Stimulated activated naive CD8-positive, alpha-beta T cell treated with anti-CD3 and anti-CD28 coated beads, Interleukin-15, Interleukin-2, amounts not matched to agents 100 ng/mL and 50 ng/mL, for 24 hours (primary cell): Measurements from ENCODE around the gene ADIPOR1.
"Not testable (repeated sequence)": the region's sequence is repeated elsewhere in the genome, so short reads cannot be mapped to it uniquely, and the experiment has no call there.

Source experiments
- H3K27ac Mint-ChIP-seq: one replicate; pipeline ENCODE4 v1.8.0; 2021; ENCODE audit warnings: mild to moderate bottlenecking, mixed read lengths
- H3K27me3 Mint-ChIP-seq: one replicate; pipeline ENCODE4 v1.8.0; 2021; ENCODE audit warnings: mixed read lengths
- H3K36me3 Mint-ChIP-seq: one replicate; pipeline ENCODE4 v1.8.0; 2021; ENCODE audit warnings: low read depth, mixed read lengths
- H3K4me1 Mint-ChIP-seq: one replicate; pipeline ENCODE4 v1.8.0; 2021; ENCODE audit warnings: low read depth, mixed read lengths
- H3K4me3 Mint-ChIP-seq: one replicate; pipeline ENCODE4 v1.8.0; 2021; ENCODE audit warnings: mild to moderate bottlenecking, mixed read lengths
- H3K9me3 Mint-ChIP-seq: one replicate; pipeline ENCODE4 v1.8.0; 2021; ENCODE audit warnings: mixed read lengths

ADIPOR1 gene

DNA sequence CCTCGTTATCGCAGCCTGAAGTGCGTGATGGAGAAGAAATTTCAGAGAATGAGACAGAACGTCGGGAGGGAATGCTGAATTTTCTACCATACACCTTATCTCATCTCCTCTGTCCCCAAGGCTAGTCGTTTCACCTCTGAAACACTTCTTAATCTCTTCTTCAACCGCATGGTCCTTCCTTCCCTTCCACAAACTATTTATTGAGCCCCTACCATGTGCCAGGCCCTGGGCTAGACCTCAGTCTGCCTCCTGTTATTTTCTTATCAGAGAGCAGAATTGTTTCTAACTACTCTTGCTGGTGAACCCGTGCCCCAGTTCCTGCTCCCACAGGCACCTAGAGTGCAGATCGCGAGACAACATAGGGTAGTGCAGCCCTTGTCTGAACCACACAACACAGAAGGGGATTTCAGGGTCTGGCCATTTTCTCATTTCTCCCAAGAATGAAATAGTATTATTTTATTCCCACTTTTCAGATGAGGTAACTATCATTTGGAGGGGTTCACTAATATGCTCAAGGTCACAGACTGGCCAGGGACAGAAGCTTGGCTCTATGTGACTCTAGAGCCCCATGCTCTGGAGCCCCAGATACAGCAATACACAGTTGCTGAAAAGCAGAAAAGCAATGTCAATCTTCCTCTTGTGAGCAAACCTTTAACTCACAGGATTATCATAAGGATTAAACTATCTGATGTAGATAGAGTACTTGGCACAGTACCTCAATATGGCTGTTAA, 598 bp upstream of the ADIPOR1 start:
- H3K9me3 Mint-ChIP-seq: no peaks in the 10 kb centered on the region
- peak overlapping the region; percentile 87 for H3K4me3 Mint-ChIP-seq
- H3K27me3 Mint-ChIP-seq: no peaks in the 10 kb centered on the region
- peak overlapping the region; percentile 75 for H3K27ac Mint-ChIP-seq
- peaks cover 34% of the 10 kb centered on the region for H3K4me1 Mint-ChIP-seq
- H3K36me3 Mint-ChIP-seq: peaks cover 6% of the 10 kb centered on the region

DNA sequence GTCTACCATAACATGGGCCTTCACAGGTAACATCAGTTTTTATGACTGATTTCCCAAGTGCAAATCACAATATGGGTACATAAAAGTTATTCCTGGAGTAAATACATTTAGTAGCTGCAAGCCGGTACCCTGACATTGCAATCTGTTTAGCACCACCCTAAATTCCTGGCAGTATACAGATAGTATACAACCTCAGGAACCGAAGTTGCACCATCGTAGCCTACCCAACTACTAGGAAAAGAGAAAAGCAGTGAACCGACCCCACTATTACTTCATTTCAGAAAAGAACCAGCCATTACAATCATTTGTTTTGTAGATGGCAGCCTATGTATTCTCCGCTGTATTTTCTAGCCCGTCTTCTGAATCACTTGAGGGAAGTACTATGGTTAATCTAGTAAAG, 1.1 kb downstream of the ADIPOR1 start:
- H3K27me3 Mint-ChIP-seq: no peaks in the 10 kb centered on the region
- H3K4me3 Mint-ChIP-seq: peak overlapping the region; percentile 87
- H3K36me3 Mint-ChIP-seq: peaks cover 12% of the 10 kb centered on the region
- H3K4me1 Mint-ChIP-seq: peaks cover 47% of the 10 kb centered on the region
- H3K9me3 Mint-ChIP-seq: no peaks in the 10 kb centered on the region
- peak overlapping the region; percentile 17 for H3K27ac Mint-ChIP-seq

DNA sequence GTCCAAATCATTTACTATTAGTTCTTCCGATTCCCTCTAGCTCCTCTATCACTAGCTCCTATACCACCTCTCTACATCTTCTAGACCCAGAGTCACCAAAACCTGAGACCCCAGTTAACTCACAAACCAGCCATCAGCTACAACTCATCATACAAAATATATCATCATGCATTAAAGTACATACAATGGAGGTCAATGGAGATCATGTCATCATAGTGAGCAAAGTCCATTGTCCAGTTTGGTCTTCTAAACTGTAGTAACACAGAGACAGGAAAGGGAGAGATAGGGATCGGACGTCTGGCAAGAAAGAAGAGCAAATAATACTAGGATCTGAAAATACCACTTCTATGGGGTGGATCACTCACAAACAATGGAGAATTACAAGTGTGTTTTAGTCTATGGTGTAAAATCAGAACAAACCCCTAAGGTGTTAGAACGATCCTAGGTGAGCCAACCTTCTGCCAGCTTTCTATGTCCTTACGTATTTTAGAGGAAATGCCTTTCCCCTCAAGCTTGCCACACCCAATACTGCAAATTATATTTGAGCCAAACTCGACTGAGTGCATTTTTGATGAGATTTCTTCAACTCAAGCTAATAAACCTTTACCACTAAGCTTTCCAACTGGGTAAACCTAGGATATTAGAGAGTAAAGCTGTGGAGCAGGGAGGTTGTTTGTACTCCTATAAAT, 3.9 kb downstream of the ADIPOR1 start:
- Mint-ChIP-seq H3K27ac (no peak overlapping the region), H3K4me3 (no peak overlapping the region), H3K4me1 (peaks cover 52% of the 10 kb centered on the region), H3K27me3 (no peaks in the 10 kb centered on the region), H3K36me3 (peaks cover 24% of the 10 kb centered on the region), H3K9me3 (no peaks in the 10 kb centered on the region)

DNA sequence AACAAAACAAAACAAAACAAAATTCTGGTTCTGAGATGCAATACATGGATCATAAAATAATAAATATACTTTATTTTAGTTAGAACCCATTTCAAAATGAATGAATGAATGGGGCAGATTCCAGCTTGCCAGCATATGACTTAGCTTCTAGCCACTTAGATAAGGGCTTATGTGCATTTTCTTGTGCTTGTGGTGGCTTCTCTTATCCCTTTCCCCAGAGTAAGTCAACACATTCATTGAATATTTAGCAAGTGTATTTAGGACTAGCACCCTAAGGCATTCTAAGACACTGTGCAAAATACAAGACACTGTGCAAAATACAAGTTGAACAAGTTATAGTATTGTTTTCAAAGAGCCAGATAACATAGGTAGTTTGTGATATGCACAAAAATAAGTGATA, 4.7 kb downstream of the ADIPOR1 start:
- peaks cover 26% of the 10 kb centered on the region for H3K36me3 Mint-ChIP-seq
- peaks cover 46% of the 10 kb centered on the region for H3K4me1 Mint-ChIP-seq
- H3K4me3 Mint-ChIP-seq: no peak overlapping the region
- no peak overlapping the region for H3K27ac Mint-ChIP-seq
- H3K9me3 Mint-ChIP-seq: no peaks in the 10 kb centered on the region
- no peaks in the 10 kb centered on the region for H3K27me3 Mint-ChIP-seq

DNA sequence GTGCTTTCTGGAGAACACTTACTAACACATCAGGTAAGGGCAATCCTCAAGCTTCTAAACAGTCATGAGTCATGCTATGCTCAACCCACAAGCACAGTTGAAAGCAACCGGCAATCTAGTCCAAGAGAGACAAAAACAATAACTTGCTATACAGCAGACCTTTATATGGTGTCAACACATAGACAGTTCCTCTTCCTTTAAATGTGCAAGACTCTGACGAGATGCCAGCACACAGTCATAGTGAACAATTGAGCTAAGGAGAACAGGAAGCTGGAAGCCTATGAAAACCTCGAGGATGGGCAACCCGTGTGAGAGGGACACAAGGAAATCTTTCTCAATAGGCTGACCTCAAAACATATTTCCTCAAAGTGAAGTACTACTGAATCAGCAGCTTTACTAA, 5.3 kb downstream of the ADIPOR1 start:
- Mint-ChIP-seq H3K36me3 (peaks cover 31% of the 10 kb centered on the region), H3K27me3 (no peaks in the 10 kb centered on the region), H3K27ac (peak overlapping the region; percentile 49), H3K4me1 (peaks cover 45% of the 10 kb centered on the region), H3K4me3 (no peak overlapping the region), H3K9me3 (no peaks in the 10 kb centered on the region)

DNA sequence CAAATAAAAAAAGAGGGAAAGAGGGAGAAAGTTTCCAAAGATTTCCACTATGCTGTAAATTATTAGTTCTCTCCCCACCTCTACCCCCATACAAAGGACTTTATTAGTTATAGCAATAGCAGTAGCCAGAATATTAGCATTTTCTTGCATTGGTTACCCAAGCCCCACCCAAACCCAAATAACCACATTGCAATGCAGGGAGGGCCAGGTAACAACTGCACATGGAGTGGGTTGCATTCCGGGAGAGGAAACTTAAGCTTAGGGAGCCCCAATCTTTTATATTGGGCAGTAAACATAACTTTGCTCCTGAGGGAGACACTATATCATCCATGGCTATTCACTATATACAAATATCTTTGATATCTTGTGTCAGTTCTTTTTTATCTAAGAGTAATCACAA, 6.0 kb downstream of the ADIPOR1 start:
- H3K4me1 Mint-ChIP-seq: peaks cover 41% of the 10 kb centered on the region
- H3K27ac Mint-ChIP-seq: no peak overlapping the region
- H3K27me3 Mint-ChIP-seq: no peaks in the 10 kb centered on the region
- peaks cover 31% of the 10 kb centered on the region for H3K36me3 Mint-ChIP-seq
- no peaks in the 10 kb centered on the region for H3K9me3 Mint-ChIP-seq
- no peak overlapping the region for H3K4me3 Mint-ChIP-seq

DNA sequence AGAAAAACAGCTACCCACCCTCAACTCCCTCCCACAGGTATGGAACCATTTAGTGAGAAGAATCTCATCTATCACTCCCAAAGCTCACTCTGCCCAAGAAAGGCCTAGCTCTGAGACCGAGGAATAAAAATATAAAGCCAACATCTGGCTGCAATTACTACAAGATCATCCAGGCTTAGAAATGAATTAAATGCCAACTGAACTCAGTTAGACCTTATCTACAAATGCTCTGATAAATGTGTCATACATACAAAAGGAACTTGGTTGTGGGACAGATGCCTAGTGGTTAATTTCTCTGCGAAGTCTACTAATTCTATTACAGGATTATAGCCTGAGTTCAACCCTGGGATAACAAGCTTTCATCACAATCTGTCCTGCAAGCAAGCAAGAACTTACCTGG, 6.7 kb downstream of the ADIPOR1 start:
- Mint-ChIP-seq H3K4me1 (peaks cover 34% of the 10 kb centered on the region), H3K9me3 (no peaks in the 10 kb centered on the region), H3K27ac (peak overlapping the region; percentile 9), H3K27me3 (no peaks in the 10 kb centered on the region), H3K36me3 (peaks cover 32% of the 10 kb centered on the region), H3K4me3 (no peak overlapping the region)

DNA sequence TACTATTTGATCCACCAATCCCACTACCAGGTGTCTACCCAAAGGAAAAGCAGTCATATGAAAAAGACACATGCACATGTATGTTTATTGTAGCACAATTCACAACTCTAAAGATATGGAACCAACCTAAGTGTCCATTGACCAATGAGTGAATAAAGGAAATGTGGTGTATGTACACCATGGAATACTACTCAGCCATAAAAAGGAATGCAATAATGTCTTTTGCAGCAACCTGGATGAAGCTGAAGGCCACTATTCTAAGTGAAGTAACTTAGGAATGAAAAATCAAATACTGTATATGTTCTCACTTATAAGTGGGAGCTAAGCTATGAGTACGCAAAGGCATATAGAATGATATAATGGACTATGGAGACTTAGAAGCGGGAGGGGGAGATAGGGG, 12.6 kb downstream of the ADIPOR1 start:
- Mint-ChIP-seq H3K4me3 (no peak overlapping the region), H3K4me1 (no peaks in the 10 kb centered on the region), H3K9me3 (no peaks in the 10 kb centered on the region), H3K27ac (no peak overlapping the region), H3K27me3 (no peaks in the 10 kb centered on the region), H3K36me3 (peaks cover 68% of the 10 kb centered on the region)

DNA sequence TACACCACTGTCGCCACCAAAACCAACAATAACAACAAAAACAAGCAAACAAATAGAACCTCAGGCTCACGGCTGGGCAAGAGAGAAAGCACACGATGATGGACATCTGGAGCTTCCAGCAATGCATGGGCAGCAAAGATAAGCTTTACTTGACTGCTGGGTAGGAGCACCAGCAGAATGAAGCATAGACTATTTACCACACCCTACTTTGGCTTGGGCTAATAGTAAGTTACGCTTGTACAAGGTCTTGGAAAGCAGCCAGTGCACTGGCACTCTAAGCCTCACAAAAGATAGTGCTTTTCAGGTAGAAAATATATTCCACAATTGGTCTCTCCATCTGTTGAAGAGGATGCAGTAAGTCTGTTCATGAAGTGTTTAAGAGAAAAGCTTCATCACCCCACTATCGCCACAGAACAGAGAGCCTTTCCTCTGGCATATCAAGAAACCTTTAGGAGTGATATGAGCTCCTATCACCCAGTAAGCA, 13.6 kb downstream of the ADIPOR1 start:
- Mint-ChIP-seq H3K4me1 (no peaks in the 10 kb centered on the region), H3K27me3 (no peaks in the 10 kb centered on the region), H3K36me3 (peaks cover 61% of the 10 kb centered on the region), H3K4me3 (no peak overlapping the region), H3K27ac (peak overlapping the region; percentile 61), H3K9me3 (no peaks in the 10 kb centered on the region)

DNA sequence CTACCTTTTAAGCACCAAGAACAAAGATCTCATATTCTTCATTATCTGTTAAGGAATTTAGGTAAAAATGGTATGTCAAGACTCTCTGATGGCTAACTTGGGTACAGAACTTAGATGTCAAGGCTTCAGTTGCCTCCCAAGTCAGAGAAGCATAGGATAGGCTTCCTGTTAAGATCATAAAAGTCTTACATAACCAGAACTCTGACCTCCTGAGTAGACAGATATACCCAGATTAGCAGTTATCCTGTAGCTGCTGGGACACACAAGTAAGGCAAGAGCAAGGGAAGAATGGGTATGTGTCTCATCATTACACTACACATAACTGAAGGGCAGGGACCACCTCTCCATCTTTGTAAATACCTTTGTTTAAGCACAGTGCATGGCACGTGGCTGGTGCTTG, 15.7 kb downstream of the ADIPOR1 start:
- Mint-ChIP-seq H3K4me1 (no peaks in the 10 kb centered on the region), H3K27ac (no peak overlapping the region), H3K36me3 (peaks cover 55% of the 10 kb centered on the region), H3K4me3 (no peak overlapping the region), H3K9me3 (no peaks in the 10 kb centered on the region), H3K27me3 (no peaks in the 10 kb centered on the region)

DNA sequence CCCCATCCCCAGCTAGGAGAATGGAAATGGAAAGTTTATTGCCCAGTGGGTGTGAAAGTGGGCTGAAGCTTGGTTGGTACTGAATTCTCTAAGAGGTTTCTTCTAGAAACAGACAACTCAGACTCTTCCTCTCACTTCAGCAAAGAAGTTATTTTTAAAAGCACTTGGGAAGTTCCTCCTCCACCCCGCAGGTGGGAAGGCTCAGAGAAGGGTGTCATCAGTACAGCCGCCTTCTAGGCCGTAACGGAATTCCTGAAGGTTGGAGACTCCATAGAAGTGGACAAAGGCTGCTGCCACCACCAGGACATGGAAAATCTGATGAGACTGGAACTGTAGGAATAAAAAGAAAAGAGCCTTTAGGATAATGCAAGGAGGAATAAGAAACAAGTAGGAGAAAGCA, 16.7 kb downstream of the ADIPOR1 start:
- no peaks in the 10 kb centered on the region for H3K27me3 Mint-ChIP-seq

DNA sequence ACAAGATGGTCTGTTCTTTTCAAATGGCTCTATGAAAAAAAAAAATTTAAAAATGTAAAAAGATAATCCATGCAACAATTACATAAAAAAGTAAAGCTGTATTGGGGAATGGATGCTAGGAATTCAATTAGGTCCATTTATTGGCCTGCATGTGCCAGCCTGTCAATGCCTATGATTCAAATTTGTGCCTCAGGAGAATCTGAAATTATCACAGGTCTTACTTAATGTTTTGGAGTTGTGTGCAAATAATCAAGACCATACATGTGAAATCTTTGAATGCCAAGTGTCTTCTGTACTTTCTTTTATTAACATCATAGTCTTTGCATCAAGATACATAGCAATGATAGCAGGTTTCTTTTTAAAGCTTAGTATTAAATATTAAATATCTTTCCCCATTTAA, 17.6 kb downstream of the ADIPOR1 start:
- Mint-ChIP-seq H3K4me1 (no peaks in the 10 kb centered on the region), H3K9me3 (no peaks in the 10 kb centered on the region), H3K27ac (no peak overlapping the region), H3K27me3 (no peaks in the 10 kb centered on the region), H3K36me3 (peaks cover 44% of the 10 kb centered on the region), H3K4me3 (no peak overlapping the region)

More for the DNA sequence above, 16.7 kb downstream of the ADIPOR1 start:
- H3K4me1 Mint-ChIP-seq: no peaks in the 10 kb centered on the region
- peaks cover 52% of the 10 kb centered on the region for H3K36me3 Mint-ChIP-seq
- no peak overlapping the region for H3K27ac Mint-ChIP-seq
- no peak overlapping the region for H3K4me3 Mint-ChIP-seq
- H3K9me3 Mint-ChIP-seq: no peaks in the 10 kb centered on the region

DNA sequence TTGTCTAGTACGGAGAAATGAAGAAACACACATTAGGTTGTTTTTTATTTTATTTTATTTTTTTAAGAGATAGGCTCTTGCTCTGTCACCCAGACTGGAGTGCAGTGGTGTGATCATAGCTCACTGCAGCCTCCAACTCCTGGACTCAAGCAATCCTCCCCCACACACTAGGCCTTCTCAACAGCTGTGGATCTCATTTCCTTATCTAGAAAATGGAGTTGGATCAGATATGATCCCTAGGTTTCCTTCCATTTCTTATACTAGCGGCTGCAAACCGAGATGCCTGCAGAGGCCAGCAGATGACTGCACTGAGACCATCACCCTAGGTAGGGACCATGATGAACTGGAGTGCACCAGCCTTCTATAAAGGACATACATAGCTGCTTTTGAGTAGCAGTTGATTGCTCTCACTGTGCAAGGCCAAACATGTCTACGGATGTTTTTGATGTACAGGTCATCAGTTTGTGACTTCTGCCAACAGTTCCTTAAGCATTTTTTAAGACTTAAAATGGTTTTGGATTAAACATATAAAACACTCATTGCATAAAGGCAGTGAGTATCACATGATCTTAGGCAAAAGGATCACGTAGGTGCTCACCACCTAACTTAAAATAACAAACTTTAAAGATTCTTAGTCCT, 19.7 kb downstream of the ADIPOR1 start:
- H3K27me3 Mint-ChIP-seq: peaks cover 12% of the 10 kb centered on the region
- no peak overlapping the region for H3K4me3 Mint-ChIP-seq
- peaks cover 24% of the 10 kb centered on the region for H3K36me3 Mint-ChIP-seq
- H3K9me3 Mint-ChIP-seq: no peaks in the 10 kb centered on the region
- no peak overlapping the region for H3K27ac Mint-ChIP-seq
- H3K4me1 Mint-ChIP-seq: peaks cover 6% of the 10 kb centered on the region

DNA sequence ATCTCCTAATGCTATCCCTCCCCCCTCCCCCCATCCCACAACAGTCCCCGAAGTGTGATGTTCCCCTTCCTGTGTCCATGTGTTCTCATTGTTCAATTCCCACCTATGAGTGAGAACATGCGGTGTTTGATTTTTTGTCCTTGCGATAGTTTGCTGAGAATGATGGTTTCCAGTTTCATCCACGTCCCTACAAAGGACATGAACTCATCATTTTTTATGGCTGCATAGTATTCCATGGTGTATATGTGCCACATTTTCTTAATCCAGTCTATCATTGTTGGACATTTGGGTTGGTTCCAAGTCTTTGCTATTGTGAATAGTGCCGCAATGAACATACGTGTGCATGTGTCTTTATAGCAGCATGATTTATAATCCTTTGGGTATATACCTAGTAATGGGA, 21.7 kb downstream of the ADIPOR1 start:
- H3K27ac Mint-ChIP-seq, H3K4me3 Mint-ChIP-seq: not testable (repeated sequence)

DNA sequence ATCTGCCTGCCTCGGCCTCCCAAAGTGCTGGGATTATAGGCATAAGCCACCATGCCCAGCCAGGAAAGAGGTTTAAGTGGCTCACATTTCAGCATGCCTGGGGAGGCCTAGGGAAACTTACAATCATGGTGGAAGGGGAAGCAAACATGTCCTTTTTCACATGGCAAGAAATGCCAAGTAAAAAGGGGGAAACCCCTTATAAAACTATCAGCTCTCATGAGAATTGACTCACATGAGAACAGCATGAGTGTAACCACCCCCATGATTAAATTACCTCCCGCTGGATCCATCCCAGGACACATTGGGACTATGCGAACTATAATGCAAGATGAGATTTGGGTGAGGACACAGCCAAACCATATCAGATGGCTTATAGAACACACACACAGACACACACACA, 22.3 kb downstream of the ADIPOR1 start:
- Mint-ChIP-seq H3K27ac (no peak overlapping the region), H3K4me1 (peaks cover 8% of the 10 kb centered on the region), H3K4me3 (no peak overlapping the region), H3K9me3 (no peaks in the 10 kb centered on the region), H3K27me3 (peaks cover 18% of the 10 kb centered on the region), H3K36me3 (peaks cover 5% of the 10 kb centered on the region)

More for the DNA sequence above, 21.7 kb downstream of the ADIPOR1 start:
- not testable (repeated sequence) for H3K4me1 Mint-ChIP-seq, H3K9me3 Mint-ChIP-seq
- Mint-ChIP-seq H3K36me3 (peaks cover 11% of the 10 kb centered on the region), H3K27me3 (peaks cover 18% of the 10 kb centered on the region)
